GM21576 (cell line): ENCODE data around the gene HS3ST3B1.

Experiments
- ATAC-seq: cut with Tn5 transposase; IDR thresholded peaks from one replicate; pipeline ENCODE4 v1.9.1; 2021; ENCODE audit warnings: mild to moderate bottlenecking, moderate library complexity; ENCODE audit not compliant: unreplicated experiment

HS3ST3B1 gene

GRCh38 chr17:14303343-14304221 is 2.7 kb downstream of the HS3ST3B1 start:
- ATAC-seq, result no peak

GRCh38 chr17:14304222-14304772 is 3.4 kb downstream of the HS3ST3B1 start:
- ATAC-seq, result no peak

GRCh38 chr17:14304773-14305517 is 4.1 kb downstream of the HS3ST3B1 start:
- no peak for ATAC-seq

GRCh38 chr17:14305785-14306496 is 5.1 kb downstream of the HS3ST3B1 start:
- no peak for ATAC-seq

- no peak for ATAC-seq
Observed at GRCh38 chr17:14306596-14306995, 5.7 kb downstream of the HS3ST3B1 start.

- no peak for ATAC-seq
Observed at GRCh38 chr17:14307560-14308024, 6.7 kb downstream of the HS3ST3B1 start.

- ATAC-seq, result no peak
Observed at GRCh38 chr17:14308636-14308964, 7.7 kb downstream of the HS3ST3B1 start.

- ATAC-seq, result no peak
Observed at GRCh38 chr17:14308965-14309879, 8.3 kb downstream of the HS3ST3B1 start.

GRCh38 chr17:14310101-14310500 is 9.2 kb downstream of the HS3ST3B1 start:
- no peak for ATAC-seq

- ATAC-seq, result no peak
Observed at GRCh38 chr17:14310605-14311004, 9.7 kb downstream of the HS3ST3B1 start.

- no peak for ATAC-seq
Observed at GRCh38 chr17:14311186-14311705, 10.4 kb downstream of the HS3ST3B1 start.

- no peak for ATAC-seq
Observed at GRCh38 chr17:14311981-14312380, 11.1 kb downstream of the HS3ST3B1 start.

GRCh38 chr17:14312522-14312921 is 11.6 kb downstream of the HS3ST3B1 start:
- ATAC-seq, result no peak

- no peak for ATAC-seq
Observed at GRCh38 chr17:14316126-14316832, 15.4 kb downstream of the HS3ST3B1 start.

GRCh38 chr17:14317383-14317782 is 16.5 kb downstream of the HS3ST3B1 start:
- no peak for ATAC-seq

GRCh38 chr17:14318109-14318917 is 17.4 kb downstream of the HS3ST3B1 start:
- no peak for ATAC-seq

GRCh38 chr17:14318918-14319205 is 18.0 kb downstream of the HS3ST3B1 start:
- ATAC-seq, result no peak

GRCh38 chr17:14320098-14320497 is 19.2 kb downstream of the HS3ST3B1 start:
- no peak for ATAC-seq
